T-cell (primary cell): ENCODE results near the gene CDRT4. TPM values are rescaled to one million over a fixed set of nuclear protein-coding genes. Genes with fewer than 3 reads are reported as not detected.

Experiments used
- ATAC-seq, 4 experiments: fragments of 200-7000 bp in 3 of 4; fragments of 150-1000 bp in 1 of 4; cut with Tn5 transposase; replicated peaks in 1 of 4; 1 replicate in 3 of 4; 2 replicates in 1 of 4; pipeline ENCODE4 v1.10.0; 2021; ENCODE audit warnings: moderate library complexity in 3 of 4, mild to moderate bottlenecking in 2 of 4, moderate number of reproducible peaks in 1 of 4
- CTCF ChIA-PET, 2 donors: fragments of 300-600 bp; sonication (Branson Sonifier 250); formaldehyde crosslinking; loops; one replicate each; lab custom pipeline; 2022; ENCODE audit warnings: antibody characterized with exemption in 2 of 2; lab: Charles Lee
- POLR2A ChIA-PET, 2 donors: fragments of 300-600 bp; sonication (Branson Sonifier 250); formaldehyde crosslinking; loops; one replicate each; lab custom pipeline; 2022; ENCODE audit warnings: antibody characterized with exemption in 2 of 2; lab: Charles Lee
- DNase-seq, 35 experiments: peaks; one replicate each; pipeline versions ENCODE4 v3.0.0 to v3.0.0-alpha.2; 2013 to 2023
- H3K27ac ChIP-seq: one replicate; pipeline ENCODE4 v1.5.1; 2013; ENCODE audit warnings: low read length
- H3K27me3 ChIP-seq, 2 experiments: replicated peaks in 1 of 2; 1 replicate in 1 of 2; 2 replicates in 1 of 2; pipeline versions ENCODE4 v1.6.1 to v1.7.0; 2013; ENCODE audit warnings: low read length in 1 of 2, mixed read lengths in 1 of 2; ENCODE audit not compliant: control insufficient read depth in 2 of 2, insufficient read depth in 2 of 2; ENCODE audit errors: extremely low read depth in 1 of 2
- H3K36me3 ChIP-seq, 2 donors: 1 replicate in 1 of 2; 2 replicates in 1 of 2; pipeline versions ENCODE4 v1.6.1 to v1.7.0; 2013; ENCODE audit warnings: low read length in 1 of 2; ENCODE audit not compliant: control insufficient read depth in 2 of 2, insufficient read depth in 1 of 2; ENCODE audit errors: extremely low read depth in 1 of 2
- H3K4me1 ChIP-seq, 2 experiments: 1 replicate in 1 of 2; 2 replicates in 1 of 2; pipeline versions ENCODE4 v1.6.1 to v1.7.0; 2013; ENCODE audit warnings: low read length in 2 of 2, mixed read lengths in 1 of 2; ENCODE audit not compliant: insufficient read depth in 2 of 2, control insufficient read depth in 1 of 2; ENCODE audit errors: extremely low read depth in 1 of 2
- H3K4me3 ChIP-seq, 2 donors: 1 replicate in 1 of 2; 2 replicates in 1 of 2; pipeline versions ENCODE4 v1.5.1 to v1.7.0; 2013; ENCODE audit warnings: mild to moderate bottlenecking in 2 of 2, low read length in 1 of 2, moderate library complexity in 1 of 2; ENCODE audit not compliant: control insufficient read depth in 1 of 2; ENCODE audit errors: extremely low read depth in 1 of 2
- H3K9me3 ChIP-seq: 2 replicates; pipeline ENCODE4 v1.7.0; 2013
- H3K27ac Mint-ChIP-seq, 2 donors: one replicate each; pipeline ENCODE4 v1.8.0; 2020 to 2021; ENCODE audit warnings: mild to moderate bottlenecking in 2 of 2, mixed read lengths in 2 of 2
- H3K27me3 Mint-ChIP-seq, 2 donors: one replicate each; pipeline ENCODE4 v1.8.0; 2021 to 2022; ENCODE audit warnings: mixed read lengths in 2 of 2
- H3K36me3 Mint-ChIP-seq: one replicate; pipeline ENCODE4 v1.8.0; 2021; ENCODE audit warnings: mixed read lengths
- H3K4me1 Mint-ChIP-seq, 3 donors: one replicate each; pipeline ENCODE4 v1.8.0; 2020 to 2022; ENCODE audit warnings: mixed read lengths in 3 of 3, mild to moderate bottlenecking in 1 of 3
- H3K4me3 Mint-ChIP-seq, 3 donors: one replicate each; pipeline ENCODE4 v1.8.0; 2020 to 2022; ENCODE audit warnings: mild to moderate bottlenecking in 3 of 3, mixed read lengths in 3 of 3, moderate library complexity in 3 of 3
- H3K9me3 Mint-ChIP-seq, 3 donors: one replicate each; pipeline ENCODE4 v1.8.0; 2020 to 2022; ENCODE audit warnings: mixed read lengths in 3 of 3
- WGBS: methylation state at CpG from one replicate; pipeline ENCODE4 v1.1.5; 2013; ENCODE audit warnings: missing lambda C conversion rate; ENCODE audit not compliant: insufficient coverage; 5-methylcytosine and 5-hydroxymethylcytosine counted together
- total RNA-seq, 35 experiments: library from RNA in 6 of 35; stranded (reverse) in 6 of 35; fragments of 120-200 nt in 1 of 35; gene quantifications; one replicate each; pipeline versions ENCODE4 v1.2.1 to v1.2.4 and lab custom pipeline; 2013 to 2026

CDRT4 gene
- total RNA-seq, 5 donors from 2014 or later (not counting 1 experiment from before 2014, with no cell fraction given), result 4.7 to 10.0 (median 9.0) TPM

GRCh38 chr17:15386083-15386482 is 81.3 kb downstream of the CDRT4 start:
- peaks cover 22 to 30% of the 10 kb centered on the region in 2 donors for H3K27me3 Mint-ChIP-seq
- H3K4me1 ChIP-seq, result no peaks in the 10 kb centered on the region
- no peaks in the 10 kb centered on the region for H3K36me3 Mint-ChIP-seq
- peaks cover 0 to 4% (median 0%) of the 10 kb centered on the region in 3 donors for H3K9me3 Mint-ChIP-seq
- H3K4me3 Mint-ChIP-seq, result no peak overlapping the region
- DNase-seq (no peak), ATAC-seq (no peak)
- POLR2A ChIA-PET, result no interaction called here
- no peak overlapping the region for H3K27ac Mint-ChIP-seq
- H3K4me3 ChIP-seq, result no peak overlapping the region
- no peak overlapping the region for H3K27ac ChIP-seq
- CTCF ChIA-PET, result no interaction called here
- H3K9me3 ChIP-seq, result no peaks in the 10 kb centered on the region
- peaks cover 0 to 9% of the 10 kb centered on the region in 2 experiments for H3K27me3 ChIP-seq
- 33% methylated on average over 1 of the region's 4 CpGs for WGBS
- H3K36me3 ChIP-seq, result no peaks in the 10 kb centered on the region
- no peaks in the 10 kb centered on the region for H3K4me1 Mint-ChIP-seq

Other genes starting within 250 kb of the CDRT4 start
- gene PMP22, start 202.3 kb downstream of the CDRT4 start, total RNA-seq, result under 1 TPM in 3 of 5 donors, not detected in 2; 0.20 to 0.76 (median 0.44) TPM
- gene TEKT3, start 126.0 kb downstream of the CDRT4 start, total RNA-seq, result under 1 TPM in 1 of 5 donors, not detected in 4; 0.35 TPM
- 10 to 100 TPM in 4 of 5 donors, 1 to 10 TPM in 1; 9.6 to 27.3 (median 17.8) TPM for gene TVP23C, start 95.9 kb upstream of the CDRT4 start, total RNA-seq
- gene FBXW10B, start 152.1 kb upstream of the CDRT4 start, total RNA-seq, result 1 to 10 TPM in 2 of 5 donors, under 1 TPM in 3; 0.38 to 1.3 (median 0.85) TPM
- 10 to 100 TPM in 2 of 5 donors, 1 to 10 TPM in 3; 6.4 to 13.8 (median 8.9) TPM for gene TRIM16, start 216.7 kb upstream of the CDRT4 start, total RNA-seq
- 10 to 100 TPM; 15.9 to 44.3 (median 26.0) TPM for gene ZNF286A, start 232.1 kb upstream of the CDRT4 start, total RNA-seq